HCT116 (cell line): ENCODE data around the gene DOCK1.

Source experiments
- EZH2 ChIP-seq: fragments of 200-600 bp; sonication (generic); IDR thresholded peaks from 2 replicates; pipeline ENCODE4 v1.6.1; 2017; ENCODE audit warnings: antibody characterized with exemption, mixed run types
- POLR2A ChIP-seq: IDR thresholded peaks from 2 replicates; pipeline ENCODE4 v1.7.0; 2011; ENCODE audit warnings: borderline replicate concordance; ENCODE audit not compliant: insufficient read depth, insufficient read length; ENCODE audit errors: extremely low read depth
- POLR2AphosphoS5 ChIP-seq: IDR thresholded peaks from 2 replicates; pipeline ENCODE4 v1.6.1; 2011; ENCODE audit warnings: mild to moderate bottlenecking, low read depth, low read length, moderate library complexity
- SP1 ChIP-seq: IDR thresholded peaks from 2 replicates; pipeline ENCODE4 v1.6.1; 2012; ENCODE audit warnings: low read depth
- YY1 ChIP-seq: IDR thresholded peaks from 2 replicates; pipeline ENCODE4 v1.6.1; 2011; ENCODE audit warnings: low read length, low read depth, moderate library complexity, mild to moderate bottlenecking; ENCODE audit not compliant: insufficient replicate concordance; ENCODE audit errors: extremely low read depth
- ZFX ChIP-seq: fragments of 450-650 bp; IDR thresholded peaks from 2 replicates; pipeline ENCODE4 v1.6.1; 2017
- TF ChIP-seq, protein P1 (sequence below): IDR thresholded peaks from 2 replicates; pipeline ENCODE4 v1.6.1; 2012
- TF ChIP-seq, protein P2 (sequence below), 3 experiments: fragments of 200-600 bp in 1 of 3; sonication (generic) in 1 of 3; IDR thresholded peaks in 2 of 3; conservative IDR thresholded peaks in 1 of 3; 2 replicates each; pipeline ENCODE4 v1.5.1; 2012 to 2017; ENCODE audit warnings: low read depth in 2 of 3, low read length in 2 of 3, antibody characterized with exemption in 1 of 3, borderline replicate concordance in 1 of 3, control low read depth in 1 of 3, mild to moderate bottlenecking in 1 of 3, mixed read lengths in 1 of 3, mixed run types in 1 of 3, moderate library complexity in 1 of 3; ENCODE audit not compliant: insufficient read depth in 1 of 3

DNA sequence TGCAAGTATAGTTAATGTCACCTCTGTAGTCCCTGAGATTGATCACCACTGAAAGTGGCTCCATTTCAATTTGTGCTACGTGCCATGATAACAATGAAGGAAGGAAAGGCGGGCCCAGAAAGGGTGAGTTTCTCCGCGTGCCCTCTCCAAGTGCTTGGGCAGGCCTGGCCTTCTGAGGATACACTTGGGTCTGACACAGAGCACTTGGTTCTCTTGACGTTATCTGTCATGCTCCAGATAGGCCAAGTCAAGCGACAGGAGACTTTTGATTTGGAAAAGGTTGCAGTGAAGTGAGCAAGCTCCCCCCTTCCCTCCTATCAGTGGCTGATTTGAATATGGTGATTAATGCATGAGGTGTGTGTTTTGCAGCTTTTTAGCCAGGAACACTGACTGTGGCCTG is 452.0 kb downstream of the DOCK1 start:
- TF ChIP-seq ZFX (no peak), EZH2 (no peak), SP1 (no peak), YY1 (no peak), POLR2A (no peak), POLR2AphosphoS5 (no peak)
- TF ChIP-seq, protein P1, sequence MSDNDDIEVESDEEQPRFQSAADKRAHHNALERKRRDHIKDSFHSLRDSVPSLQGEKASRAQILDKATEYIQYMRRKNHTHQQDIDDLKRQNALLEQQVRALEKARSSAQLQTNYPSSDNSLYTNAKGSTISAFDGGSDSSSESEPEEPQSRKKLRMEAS: no peak
- TF ChIP-seq, protein P2, sequence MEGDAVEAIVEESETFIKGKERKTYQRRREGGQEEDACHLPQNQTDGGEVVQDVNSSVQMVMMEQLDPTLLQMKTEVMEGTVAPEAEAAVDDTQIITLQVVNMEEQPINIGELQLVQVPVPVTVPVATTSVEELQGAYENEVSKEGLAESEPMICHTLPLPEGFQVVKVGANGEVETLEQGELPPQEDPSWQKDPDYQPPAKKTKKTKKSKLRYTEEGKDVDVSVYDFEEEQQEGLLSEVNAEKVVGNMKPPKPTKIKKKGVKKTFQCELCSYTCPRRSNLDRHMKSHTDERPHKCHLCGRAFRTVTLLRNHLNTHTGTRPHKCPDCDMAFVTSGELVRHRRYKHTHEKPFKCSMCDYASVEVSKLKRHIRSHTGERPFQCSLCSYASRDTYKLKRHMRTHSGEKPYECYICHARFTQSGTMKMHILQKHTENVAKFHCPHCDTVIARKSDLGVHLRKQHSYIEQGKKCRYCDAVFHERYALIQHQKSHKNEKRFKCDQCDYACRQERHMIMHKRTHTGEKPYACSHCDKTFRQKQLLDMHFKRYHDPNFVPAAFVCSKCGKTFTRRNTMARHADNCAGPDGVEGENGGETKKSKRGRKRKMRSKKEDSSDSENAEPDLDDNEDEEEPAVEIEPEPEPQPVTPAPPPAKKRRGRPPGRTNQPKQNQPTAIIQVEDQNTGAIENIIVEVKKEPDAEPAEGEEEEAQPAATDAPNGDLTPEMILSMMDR (IDR thresholded peaks at IDR 0.05 in 2 of 3, conservative IDR thresholded peaks at IDR 0.05 in 1 of 3; ENCODE audit: borderline replicate concordance in 1 of 3, insufficient read depth in 1 of 3, low read depth in 2 of 3, low read length in 2 of 3): no peak
